GM12875 (cell line): Measurements from ENCODE around the gene TRMT61A.

Experiments
- H3K4me3 ChIP-seq: one replicate; pipeline ENCODE4 v1.5.1; 2011; ENCODE audit warnings: low read depth, low read length, control low read depth
- TF ChIP-seq, protein P1 (sequence below): IDR thresholded peaks from 2 replicates; pipeline ENCODE4 v1.5.1; 2011; ENCODE audit warnings: low read depth, mild to moderate bottlenecking, control low read depth, inconsistent platforms, low read length, moderate library complexity, borderline replicate concordance; ENCODE audit not compliant: insufficient read depth

TRMT61A gene

DNA sequence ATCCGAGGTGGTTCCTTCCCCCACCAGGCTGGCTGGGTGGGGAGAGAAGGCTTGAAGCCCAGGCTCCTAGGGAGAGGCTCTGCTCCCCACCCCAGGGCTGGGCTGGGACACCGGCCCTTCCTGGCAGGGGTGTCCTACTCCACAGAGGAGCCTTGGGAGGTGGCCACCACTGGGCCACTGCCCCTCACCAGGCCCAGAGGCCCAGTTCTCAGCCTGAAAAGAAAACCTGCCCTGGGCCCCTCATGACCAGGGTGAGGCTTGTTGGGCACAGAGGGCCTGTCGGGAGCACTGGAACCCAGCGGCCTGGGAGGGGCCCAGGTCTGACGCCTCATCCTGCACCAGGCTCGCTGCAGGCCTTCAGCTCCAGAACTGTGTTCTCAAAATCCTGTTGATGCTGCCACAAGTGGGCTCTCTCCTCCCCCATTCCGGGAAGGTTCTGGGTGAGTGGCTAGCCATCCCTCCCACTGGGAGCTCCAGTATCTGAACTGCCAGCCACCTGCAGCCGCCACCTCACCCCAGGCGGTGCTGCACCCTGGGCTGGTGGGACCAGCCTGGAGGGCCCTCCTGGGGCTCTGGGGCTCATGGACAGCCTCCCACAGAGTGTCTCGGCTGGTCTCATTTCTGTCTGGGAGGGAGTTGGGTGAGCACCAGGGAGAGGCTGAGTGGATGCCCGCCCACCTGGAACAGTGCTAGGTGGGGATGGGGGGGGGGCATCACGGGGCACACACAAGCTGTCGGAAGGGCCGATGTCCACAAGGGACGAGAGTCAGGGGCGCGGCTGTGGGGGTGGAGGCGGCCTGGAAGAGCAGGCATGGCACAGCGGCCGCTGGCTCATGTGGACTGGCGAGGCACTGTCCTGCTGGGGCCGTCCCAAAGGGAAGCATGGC lies 21.7 kb downstream of the TRMT61A start:
- no peak overlapping the region for H3K4me3 ChIP-seq

DNA sequence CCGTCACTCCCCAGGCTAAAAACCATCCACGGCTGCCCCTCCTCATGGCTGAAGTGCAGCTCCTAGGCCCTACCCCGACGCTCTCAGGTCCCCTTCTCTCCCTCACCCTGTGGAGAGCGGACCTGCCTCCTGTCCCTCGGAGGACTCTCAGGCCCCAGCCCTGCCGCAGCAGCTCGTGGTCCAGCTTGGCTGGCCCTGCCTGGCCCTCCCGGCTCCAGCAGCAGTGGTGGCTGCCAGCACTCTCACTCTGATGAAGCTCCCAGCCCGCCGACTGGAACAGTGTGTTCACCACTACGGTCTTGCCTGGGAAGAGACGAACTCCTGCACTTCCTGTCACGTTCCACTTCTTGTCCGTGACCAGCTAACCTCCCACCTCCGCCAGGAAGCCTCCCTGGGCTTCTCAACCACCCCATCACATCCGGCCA lies 22.4 kb downstream of the TRMT61A start:
- TF ChIP-seq, protein P1, sequence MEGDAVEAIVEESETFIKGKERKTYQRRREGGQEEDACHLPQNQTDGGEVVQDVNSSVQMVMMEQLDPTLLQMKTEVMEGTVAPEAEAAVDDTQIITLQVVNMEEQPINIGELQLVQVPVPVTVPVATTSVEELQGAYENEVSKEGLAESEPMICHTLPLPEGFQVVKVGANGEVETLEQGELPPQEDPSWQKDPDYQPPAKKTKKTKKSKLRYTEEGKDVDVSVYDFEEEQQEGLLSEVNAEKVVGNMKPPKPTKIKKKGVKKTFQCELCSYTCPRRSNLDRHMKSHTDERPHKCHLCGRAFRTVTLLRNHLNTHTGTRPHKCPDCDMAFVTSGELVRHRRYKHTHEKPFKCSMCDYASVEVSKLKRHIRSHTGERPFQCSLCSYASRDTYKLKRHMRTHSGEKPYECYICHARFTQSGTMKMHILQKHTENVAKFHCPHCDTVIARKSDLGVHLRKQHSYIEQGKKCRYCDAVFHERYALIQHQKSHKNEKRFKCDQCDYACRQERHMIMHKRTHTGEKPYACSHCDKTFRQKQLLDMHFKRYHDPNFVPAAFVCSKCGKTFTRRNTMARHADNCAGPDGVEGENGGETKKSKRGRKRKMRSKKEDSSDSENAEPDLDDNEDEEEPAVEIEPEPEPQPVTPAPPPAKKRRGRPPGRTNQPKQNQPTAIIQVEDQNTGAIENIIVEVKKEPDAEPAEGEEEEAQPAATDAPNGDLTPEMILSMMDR = no peak
- no peak overlapping the region for H3K4me3 ChIP-seq

More for the DNA sequence above, 21.7 kb downstream of the TRMT61A start:
- TF ChIP-seq, protein P1 = no peak

DNA sequence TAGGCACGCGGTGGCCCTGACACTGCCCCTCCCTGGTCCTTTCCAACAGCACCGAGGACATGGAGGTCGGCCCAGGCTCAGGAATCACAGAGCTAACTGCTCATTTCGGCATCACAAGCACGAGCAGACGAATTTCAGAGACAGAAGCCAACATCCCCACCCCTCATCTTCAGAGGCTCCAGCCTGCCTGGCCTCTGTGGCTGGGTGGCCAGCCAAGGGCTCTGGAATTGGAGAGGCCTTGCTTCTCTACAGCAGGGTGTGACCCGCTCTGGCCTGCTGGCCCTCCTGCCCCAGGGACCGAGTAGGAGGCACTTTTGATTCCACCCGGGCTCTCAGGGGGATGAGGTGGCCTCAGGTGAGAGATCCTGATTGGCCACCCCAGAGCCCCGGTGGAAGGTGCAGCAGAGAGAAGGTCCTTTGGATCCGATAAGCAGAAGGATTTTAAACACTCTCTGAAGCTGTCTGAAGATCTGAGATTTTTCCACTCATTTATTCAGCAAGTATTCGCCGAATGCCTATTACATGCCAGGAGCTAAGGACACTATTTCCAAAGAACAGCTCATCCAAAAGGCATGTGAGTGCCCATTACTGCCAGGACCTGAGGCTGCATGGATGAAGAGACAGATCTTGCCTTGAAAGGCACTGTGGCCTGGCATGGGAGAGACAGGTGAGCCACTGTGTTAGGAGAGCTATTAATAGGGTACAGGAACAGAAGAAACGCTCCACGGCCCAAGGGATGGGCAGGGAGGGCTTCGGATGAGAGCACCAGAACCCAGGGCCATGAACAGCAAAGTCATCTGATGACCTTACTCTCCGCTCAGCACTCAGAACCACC lies 23.2 kb downstream of the TRMT61A start:
- TF ChIP-seq, protein P1 = no peak
- H3K4me3 ChIP-seq = no peak overlapping the region

DNA sequence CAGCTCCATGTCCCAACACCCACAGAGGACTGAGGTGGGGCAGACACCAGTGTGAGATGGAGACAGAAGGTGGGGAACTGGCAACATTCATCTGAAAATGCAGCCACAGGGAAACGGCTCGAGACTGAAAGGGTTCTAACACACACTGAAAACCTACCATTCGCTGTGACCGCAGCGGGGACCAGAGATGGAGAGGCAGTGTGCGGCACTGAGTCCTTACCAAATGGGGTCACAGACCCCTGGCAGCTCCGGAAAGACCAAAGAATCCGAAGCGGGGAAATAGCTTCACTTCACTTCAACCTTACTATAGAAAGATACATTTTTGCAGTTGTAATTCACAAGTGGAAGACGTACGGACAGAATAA lies 23.8 kb downstream of the TRMT61A start:
- TF ChIP-seq, protein P1 = no peak

DNA sequence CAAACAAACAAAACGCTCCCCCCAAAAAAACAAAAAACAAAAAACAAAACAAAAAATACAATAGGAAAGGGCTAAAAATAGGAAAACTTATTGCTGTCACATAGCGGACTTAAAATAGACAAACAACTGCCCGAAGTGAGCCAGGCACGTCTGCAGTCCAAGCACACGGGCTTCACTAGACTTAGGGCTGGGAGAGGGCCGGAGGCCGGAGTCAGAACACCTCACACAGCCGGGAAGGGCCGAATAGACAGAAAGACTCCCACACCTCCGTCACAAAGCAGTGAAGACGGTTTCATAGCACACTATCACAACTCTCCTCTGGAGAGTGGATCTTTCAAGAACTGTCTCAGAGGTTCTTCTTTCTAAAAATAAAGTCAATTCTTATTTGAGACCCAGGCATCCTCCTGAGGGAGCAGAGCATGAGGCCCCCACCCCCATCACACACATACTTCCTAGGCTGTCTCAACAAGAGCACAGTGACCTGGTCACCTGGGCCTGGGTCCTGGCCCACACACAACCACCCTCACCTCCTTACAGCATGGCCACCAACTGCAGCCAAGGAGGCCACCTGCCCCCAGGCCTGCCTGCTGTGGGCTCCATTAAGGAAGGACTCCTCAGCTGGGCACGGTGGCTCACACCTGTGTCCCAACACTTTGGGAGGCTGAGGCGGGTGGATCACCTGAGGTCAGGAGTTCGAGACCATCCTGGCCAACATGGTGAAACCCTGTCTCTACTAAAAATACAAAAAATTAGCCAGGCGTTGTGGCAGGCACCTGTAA lies 26.8 kb downstream of the TRMT61A start:
- H3K4me3 ChIP-seq = no peak overlapping the region
- TF ChIP-seq, protein P1 = no peak

More for the DNA sequence above, 23.8 kb downstream of the TRMT61A start:
- no peak overlapping the region for H3K4me3 ChIP-seq

DNA sequence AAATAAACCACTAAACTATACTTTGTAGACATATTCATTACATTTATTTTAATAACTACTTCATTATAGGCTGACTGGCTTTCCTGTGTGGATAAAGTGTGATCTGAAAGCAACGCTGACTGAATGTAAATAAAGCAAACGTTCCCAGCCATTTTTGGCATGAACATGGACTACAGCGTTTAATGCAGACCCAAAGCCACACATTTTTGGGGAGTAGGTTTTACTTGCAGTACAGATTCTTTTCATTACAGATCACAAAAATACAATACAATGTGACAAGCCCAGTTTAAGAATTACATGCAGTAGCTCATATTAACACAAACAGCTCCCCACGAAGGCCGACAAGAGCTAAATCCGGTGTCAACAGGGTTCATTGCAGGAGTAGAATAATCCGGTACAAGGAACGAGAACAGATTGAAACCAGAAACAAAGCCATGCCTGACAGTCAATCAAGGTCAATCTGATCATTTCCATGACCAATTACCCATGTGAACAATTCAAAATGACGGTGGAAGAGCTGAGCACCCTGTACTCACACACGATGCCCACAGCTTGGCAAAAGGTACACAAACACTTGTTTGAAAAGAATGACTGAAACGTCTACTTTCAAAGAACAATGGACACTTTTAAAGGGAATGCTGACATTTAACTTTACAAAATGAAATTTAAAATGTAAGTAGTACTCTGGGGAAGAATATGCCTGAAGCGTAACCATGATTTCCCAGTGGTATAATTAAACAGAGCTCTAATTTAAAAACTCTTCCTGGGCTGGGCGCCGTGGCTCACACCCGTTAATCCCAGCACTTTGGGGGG lies 28.2 kb downstream of the TRMT61A start:
- no peak overlapping the region for H3K4me3 ChIP-seq
- TF ChIP-seq, protein P1 = no peak
